OCI-LY1 (cell line): ENCODE measurements around the gene BNIP3.

Source experiments
- H2AFZ ChIP-seq: fragments of 200-600 bp; sonication (generic), shearing (Covaris generic); 2 replicates; pipeline ENCODE4 v1.6.0; 2014; ENCODE audit warnings: antibody characterized with exemption, mild to moderate bottlenecking, low read length
- H3F3A ChIP-seq: fragments of 200-600 bp; sonication (generic), shearing (Covaris generic); 2 replicates; pipeline ENCODE4 v1.6.0; 2014; ENCODE audit warnings: mild to moderate bottlenecking, antibody characterized with exemption, low read length, moderate library complexity; ENCODE audit not compliant: insufficient read depth
- H3K27ac ChIP-seq: fragments of 200-600 bp; sonication (generic); 2 replicates; pipeline ENCODE4 v1.5.1; 2014; ENCODE audit warnings: low read length, mixed run types, mild to moderate bottlenecking, low read depth; ENCODE audit not compliant: poor library complexity, severe bottlenecking
- H3K27me3 ChIP-seq: fragments of 200-600 bp; sonication (generic); 2 replicates; pipeline ENCODE4 v1.6.0; 2014; ENCODE audit warnings: antibody characterized with exemption, mild to moderate bottlenecking, low read length, moderate library complexity; ENCODE audit not compliant: insufficient read depth
- H3K36me3 ChIP-seq: fragments of 200-600 bp; sonication (generic); 2 replicates; pipeline ENCODE4 v1.6.1; 2014; ENCODE audit warnings: mild to moderate bottlenecking, antibody characterized with exemption, low read length, moderate library complexity, mixed read lengths; ENCODE audit not compliant: insufficient read depth
- H3K4me1 ChIP-seq: fragments of 200-600 bp; sonication (generic); 2 replicates; pipeline ENCODE4 v1.5.1; 2014; ENCODE audit warnings: mild to moderate bottlenecking, low read length, moderate library complexity; ENCODE audit not compliant: insufficient read depth, severe bottlenecking
- H3K4me2 ChIP-seq: fragments of 200-600 bp; sonication (generic), shearing (Covaris generic); 2 replicates; pipeline ENCODE4 v1.6.1; 2014; ENCODE audit warnings: low read length
- H3K4me3 ChIP-seq: fragments of 200-600 bp; sonication (generic); 2 replicates; pipeline ENCODE4 v1.5.1; 2014; ENCODE audit warnings: low read length, low read depth, mild to moderate bottlenecking, mixed read lengths; ENCODE audit not compliant: poor library complexity, severe bottlenecking
- H3K79me2 ChIP-seq: fragments of 200-600 bp; shearing (Covaris generic); 2 replicates; pipeline ENCODE4 v1.6.1; 2016; ENCODE audit warnings: mixed run types, low read length, mixed read lengths; ENCODE audit not compliant: insufficient read depth
- H3K9ac ChIP-seq: fragments of 200-600 bp; sonication (generic), shearing (Covaris generic); 2 replicates; pipeline ENCODE4 v1.6.1; 2014; ENCODE audit warnings: mild to moderate bottlenecking, low read length, mixed read lengths
- H3K9me2 ChIP-seq: fragments of 200-600 bp; sonication (generic), shearing (Covaris generic); 2 replicates; pipeline ENCODE4 v1.6.1; 2014; ENCODE audit warnings: low read depth, mild to moderate bottlenecking, low read length, mixed read lengths
- H3K9me3 ChIP-seq: fragments of 200-600 bp; shearing (Covaris generic); 2 replicates; pipeline ENCODE4 v1.6.1; 2014; ENCODE audit warnings: low read length, mixed read lengths
- H4K20me1 ChIP-seq: fragments of 200-600 bp; sonication (generic), shearing (Covaris generic); 2 replicates; pipeline ENCODE4 v1.6.0; 2016; ENCODE audit warnings: mild to moderate bottlenecking, low read length; ENCODE audit not compliant: insufficient read depth
- CTCF ChIP-seq: fragments of 200-600 bp; sonication (generic), shearing (Covaris generic); IDR thresholded peaks from 2 replicates; pipeline ENCODE4 v1.5.1; 2017; ENCODE audit warnings: mild to moderate bottlenecking, antibody characterized with exemption, low read length, moderate library complexity, mixed read lengths
- EZH2 ChIP-seq: fragments of 200-600 bp; sonication (generic), shearing (Covaris generic); IDR thresholded peaks from 2 replicates; pipeline ENCODE4 v1.8.0; 2017; ENCODE audit warnings: borderline replicate concordance, mixed run types, mild to moderate bottlenecking, antibody characterized with exemption, low read length, moderate library complexity, mixed read lengths

The BNIP3 gene

GRCh38 chr10:131974034-131974817 lies 7.5 kb downstream of the BNIP3 start:
- Histone ChIP-seq H4K20me1 (peaks cover 7% of the 10 kb centered on the region; the same call in 1 of the 2 replicates), H3K9ac (no peak overlapping the region), H3K79me2 (peaks cover 35% of the 10 kb centered on the region; the same call in 1 of the 2 replicates), H2AFZ (no peak overlapping the region), H3K27me3 (no peaks in the 10 kb centered on the region), H3K9me2 (no peaks in the 10 kb centered on the region), H3K4me2 (peak overlapping the region; percentile 48; the same call in 1 of the 2 replicates), H3K4me3 (no peak overlapping the region), H3K27ac (peak overlapping the region; percentile 81), H3K4me1 (peaks cover 73% of the 10 kb centered on the region), H3K36me3 (peaks cover 46% of the 10 kb centered on the region), H3F3A (no peaks in the 10 kb centered on the region), H3K9me3 (no peaks in the 10 kb centered on the region)
- no peak for TF ChIP-seq CTCF
- TF ChIP-seq EZH2: no peak

DNA sequence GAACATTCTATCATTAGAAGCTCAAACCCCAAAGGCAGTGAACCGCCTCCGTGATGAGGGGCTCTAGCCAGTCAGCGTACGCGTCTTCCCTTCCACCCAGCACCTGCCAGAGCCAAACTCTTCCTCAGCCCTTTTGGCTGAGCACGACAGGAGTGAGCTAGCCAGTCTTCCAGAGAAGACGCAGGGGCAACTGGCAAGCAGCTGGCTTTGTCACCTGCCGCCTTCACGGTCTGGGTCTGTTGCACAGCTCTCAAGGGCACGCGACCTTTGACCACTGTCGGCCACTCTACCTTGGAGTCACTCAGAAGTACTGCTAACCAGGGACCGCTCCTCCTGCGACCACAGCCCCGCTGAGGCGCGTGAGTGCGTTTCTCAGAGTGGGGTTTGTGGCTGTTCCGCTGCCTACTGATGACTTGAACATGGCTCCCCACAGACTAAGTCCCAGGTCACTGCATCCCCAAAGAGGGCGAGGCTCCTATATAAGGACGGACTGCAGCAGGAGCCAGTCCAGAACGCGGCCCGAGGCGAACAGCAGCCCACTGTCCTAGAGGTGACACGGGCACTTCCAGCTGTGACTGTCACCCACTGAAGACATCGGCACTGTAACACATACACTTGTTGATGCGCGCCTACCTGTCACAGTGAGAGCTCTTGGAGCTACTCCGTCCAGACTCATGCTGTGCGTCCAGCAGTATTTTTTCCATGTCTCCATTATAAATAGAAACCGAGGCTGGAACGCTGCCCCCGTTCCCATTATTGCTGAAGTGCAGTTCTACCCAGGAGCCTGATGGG lies 8.4 kb downstream of the BNIP3 start:
- Histone ChIP-seq H3K27me3 (no peaks in the 10 kb centered on the region), H3K27ac (peak overlapping the region; percentile 81), H4K20me1 (peaks cover 7% of the 10 kb centered on the region; the same call in 1 of the 2 replicates), H3K9me2 (no peaks in the 10 kb centered on the region), H3K4me2 (peak overlapping the region; percentile 48), H3K4me3 (peak overlapping the region; percentile 29), H3F3A (no peaks in the 10 kb centered on the region), H3K9me3 (no peaks in the 10 kb centered on the region), H2AFZ (no peak overlapping the region), H3K79me2 (peaks cover 27% of the 10 kb centered on the region; the same call in 1 of the 2 replicates), H3K9ac (peak overlapping the region; percentile 30; the same call in 1 of the 2 replicates), H3K4me1 (peaks cover 64% of the 10 kb centered on the region), H3K36me3 (peaks cover 54% of the 10 kb centered on the region)
- TF ChIP-seq CTCF (no peak), EZH2 (no peak)

GRCh38 chr10:131972474-131973071 lies 9.2 kb downstream of the BNIP3 start:
- H3K9me2 ChIP-seq: no peaks in the 10 kb centered on the region
- H3K79me2 ChIP-seq: peaks cover 19% of the 10 kb centered on the region; the same call in 1 of the 2 replicates
- no peaks in the 10 kb centered on the region for H3K9me3 ChIP-seq
- peak overlapping the region; percentile 29 for H3K4me3 ChIP-seq
- TF ChIP-seq CTCF (no peak), EZH2 (no peak)
- H3K36me3 ChIP-seq: peaks cover 55% of the 10 kb centered on the region
- no peaks in the 10 kb centered on the region for H3K27me3 ChIP-seq
- no peaks in the 10 kb centered on the region for H3F3A ChIP-seq
- H3K27ac ChIP-seq: peak overlapping the region; percentile 81
- peak overlapping the region; percentile 48 for H3K4me2 ChIP-seq
- H4K20me1 ChIP-seq: peaks cover 7% of the 10 kb centered on the region; the same call in 1 of the 2 replicates
- peak overlapping the region; percentile 30; the same call in 1 of the 2 replicates for H3K9ac ChIP-seq
- H2AFZ ChIP-seq: no peak overlapping the region
- H3K4me1 ChIP-seq: peaks cover 56% of the 10 kb centered on the region
